Neural progenitor cell (in vitro differentiated cells): Measurements from ENCODE around the gene SLC6A15.

Experiments
- CTCF ChIP-seq: fragments of 200-600 bp; sonication (generic); IDR thresholded peaks from 2 replicates; pipeline ENCODE4 v1.5.1; 2017; ENCODE audit warnings: antibody characterized with exemption, mild to moderate bottlenecking
- EZH2phosphoT487 ChIP-seq: fragments of 200-600 bp; sonication (generic); IDR thresholded peaks from 2 replicates; pipeline ENCODE4 v1.6.1; 2017; ENCODE audit warnings: antibody characterized with exemption

- TF ChIP-seq CTCF (no peak), EZH2phosphoT487 (no peak)
These were observed 98.6 kb downstream of the SLC6A15 start for GRCh38 chr12:84813780-84814663.
